HG02870 (cell line): ENCODE results near the gene IFNA5.

Experiments
- ATAC-seq: cut with Tn5 transposase; IDR thresholded peaks from one replicate; pipeline ENCODE4 v1.9.1; 2021; ENCODE audit warnings: mild to moderate bottlenecking, moderate library complexity; ENCODE audit not compliant: unreplicated experiment

IFNA5 gene

DNA sequence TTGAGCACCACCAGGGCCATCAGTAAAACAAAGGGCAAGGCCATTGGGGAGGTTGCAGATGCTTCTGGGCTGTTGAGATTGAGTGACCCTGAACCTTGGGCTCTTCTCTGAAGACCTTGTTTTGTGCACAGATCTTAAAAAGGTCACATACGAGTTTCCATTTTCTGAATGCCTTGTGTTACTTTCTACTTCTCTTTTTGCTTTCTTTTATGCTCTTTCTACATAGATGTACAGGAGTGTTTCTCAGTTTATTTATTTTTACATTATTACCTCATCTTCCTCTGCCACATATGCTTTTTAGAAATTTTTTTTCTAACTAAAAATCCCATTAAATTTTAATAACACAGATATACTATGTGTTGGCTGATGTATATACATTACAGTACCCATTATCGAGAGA, at the start of gene IFNA5:
Gene IFNA5, minus strand, starts transcription at position 101 of the 400 bp plus-strand sequence. Its CDS starts 57 bp downstream, at position 44.
- ATAC-seq: no peak

DNA sequence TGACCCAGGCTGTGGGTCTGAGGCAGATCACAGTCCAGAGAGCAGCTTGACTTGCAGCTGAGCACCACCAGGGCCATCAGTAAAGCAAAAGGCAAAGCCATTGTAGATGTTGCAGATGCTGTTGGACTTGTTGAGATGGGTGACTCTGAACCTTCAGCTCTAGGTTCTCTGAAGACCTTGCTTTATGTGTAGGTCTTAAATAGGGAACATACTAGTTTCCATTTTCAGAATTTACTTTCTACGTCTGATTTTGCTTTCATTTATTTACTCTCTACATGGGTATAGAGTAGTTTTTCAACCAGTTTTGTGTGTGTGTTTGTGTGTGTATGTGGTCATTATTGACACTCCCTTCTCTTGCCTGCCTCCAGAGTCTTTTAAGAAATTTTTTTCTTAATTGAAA, 45.7 kb upstream of the IFNA5 start, which contains the start of gene IFNA6:
Gene IFNA6, minus strand, starts transcription at position 101 of the 400 bp plus-strand sequence. Its CDS starts 0 bp downstream, at position 101.
- no peak for ATAC-seq

DNA sequence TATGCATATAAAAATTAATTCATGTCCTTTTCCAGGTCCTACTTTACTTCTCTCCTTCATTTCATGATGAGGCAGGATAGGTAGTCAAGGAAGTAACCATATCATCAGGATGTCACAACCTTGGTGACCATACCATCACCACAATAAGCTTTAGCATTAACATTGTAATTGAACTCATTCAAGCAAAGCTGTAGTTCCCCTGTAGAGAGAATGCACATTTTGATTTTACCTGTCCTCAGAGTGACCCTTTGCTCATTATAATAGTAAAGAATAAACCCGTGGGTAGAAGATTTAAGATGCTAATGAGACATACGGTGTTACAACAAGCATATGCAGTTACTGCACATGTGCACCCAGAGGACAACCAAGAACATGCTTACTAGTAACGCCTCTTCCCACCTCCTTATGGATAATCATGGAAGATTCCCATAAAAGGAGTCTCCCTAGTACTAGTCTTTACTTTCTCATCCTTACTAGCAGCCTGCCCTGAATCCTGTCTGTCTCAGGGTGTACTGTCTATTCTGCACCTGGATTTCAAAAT, 43.4 kb upstream of the IFNA5 start:
- no peak for ATAC-seq

DNA sequence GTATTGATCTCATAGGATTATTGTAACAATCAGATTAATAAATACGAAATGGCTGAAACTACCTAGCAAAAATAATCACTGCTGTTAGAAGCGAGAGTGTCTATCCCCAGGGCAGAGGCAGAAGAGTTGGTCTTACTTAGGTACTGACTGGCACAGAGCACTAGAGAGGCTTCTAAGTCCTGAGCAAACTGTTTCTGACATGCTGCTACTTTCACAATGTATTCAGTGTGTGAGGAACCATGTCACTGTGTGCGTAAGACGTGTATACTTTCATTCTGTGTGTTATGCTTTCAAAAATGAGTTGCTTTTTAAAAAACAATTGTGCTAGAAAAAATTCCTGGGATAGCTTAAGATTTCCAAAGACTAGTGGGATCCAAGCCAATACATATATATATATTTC, 35.6 kb upstream of the IFNA5 start:
- no peak for ATAC-seq

DNA sequence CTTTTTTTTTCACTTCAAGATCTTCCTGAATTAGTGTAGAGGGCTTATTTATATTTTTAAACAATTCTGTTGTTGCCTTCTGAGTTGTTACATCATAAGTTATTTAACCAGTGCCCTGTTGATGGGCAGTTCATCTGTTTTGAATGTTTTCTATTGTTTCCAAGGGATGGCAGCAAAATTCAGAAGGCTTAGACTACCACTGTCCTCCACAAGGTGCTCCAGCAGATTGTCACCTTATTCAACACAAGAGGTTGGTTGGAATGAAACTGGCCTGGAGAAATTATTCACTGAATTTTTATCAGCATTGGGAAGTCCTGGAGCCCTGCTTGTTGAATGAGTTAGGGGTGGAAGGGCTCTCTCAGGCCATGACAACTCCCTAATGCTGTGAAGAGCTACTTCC, 31.3 kb upstream of the IFNA5 start:
- no peak for ATAC-seq

DNA sequence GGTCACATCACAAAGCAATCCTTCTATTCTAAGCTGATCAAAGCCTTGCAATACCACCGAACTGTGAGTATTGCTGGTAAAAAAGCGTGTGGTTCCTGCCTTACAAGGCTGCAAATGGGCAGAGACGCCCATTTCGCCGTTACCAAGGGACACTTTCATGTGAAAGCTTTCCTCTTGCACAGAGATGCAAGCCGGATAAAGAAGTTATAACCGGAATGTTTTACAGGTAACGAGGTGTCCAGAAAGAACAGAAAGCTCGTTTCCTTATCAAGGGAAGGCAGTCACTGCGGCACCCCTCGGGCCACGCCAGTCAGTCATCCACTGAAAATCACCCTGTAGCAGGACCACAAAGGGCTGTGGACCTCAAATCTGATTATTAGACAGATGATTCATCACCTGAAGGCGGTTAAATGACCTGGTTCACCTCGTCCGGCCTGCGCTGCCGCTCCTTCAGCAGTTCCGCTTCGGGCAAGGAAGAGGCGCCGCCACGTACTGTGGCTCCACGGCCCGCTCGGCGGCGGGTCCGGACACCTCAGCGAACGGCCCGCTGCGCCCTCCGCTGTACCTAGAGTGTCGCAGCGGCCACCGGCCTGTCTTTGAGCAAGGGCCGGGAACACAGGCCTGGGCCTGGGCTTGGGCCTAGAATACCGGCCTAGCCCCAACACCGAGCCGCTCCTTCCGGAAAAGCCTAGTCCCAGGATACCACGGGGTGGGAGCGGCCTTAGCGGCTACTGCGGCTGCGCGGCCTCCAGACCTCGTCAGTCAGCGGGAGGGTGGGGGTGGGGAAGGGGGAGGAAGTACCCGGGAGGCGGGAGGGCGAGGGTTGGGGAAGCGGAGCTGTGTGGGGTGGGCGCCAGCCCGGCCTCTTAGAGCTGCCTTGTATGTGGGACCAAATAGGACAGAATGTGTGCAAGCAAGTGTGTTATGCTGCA, 29.9 kb upstream of the IFNA5 start, which contains the start of gene KLHL9:
Gene KLHL9, minus strand, starts transcription at position 704 of the 932 bp plus-strand sequence. Its CDS starts 545 bp downstream, at position 159.
- peak; percentile 93 for ATAC-seq

DNA sequence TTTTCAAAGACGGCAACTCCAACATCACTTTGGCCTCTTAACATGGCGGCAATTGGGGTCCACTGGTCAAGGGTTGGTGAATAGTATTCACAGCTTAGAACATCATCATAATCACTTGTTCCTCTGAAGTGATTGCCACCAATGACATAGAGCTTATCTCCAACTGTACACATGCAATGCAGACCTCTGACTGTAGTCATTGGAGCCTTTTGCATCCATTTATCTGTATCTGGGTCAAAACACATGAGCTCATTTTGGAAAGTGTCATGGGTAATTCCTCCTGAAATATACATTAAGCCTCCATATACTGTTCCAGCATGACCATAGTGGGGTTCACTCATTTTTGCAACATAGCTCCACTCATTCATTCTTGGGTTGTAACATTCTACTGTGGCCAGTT, 28.1 kb upstream of the IFNA5 start:
- no peak for ATAC-seq

DNA sequence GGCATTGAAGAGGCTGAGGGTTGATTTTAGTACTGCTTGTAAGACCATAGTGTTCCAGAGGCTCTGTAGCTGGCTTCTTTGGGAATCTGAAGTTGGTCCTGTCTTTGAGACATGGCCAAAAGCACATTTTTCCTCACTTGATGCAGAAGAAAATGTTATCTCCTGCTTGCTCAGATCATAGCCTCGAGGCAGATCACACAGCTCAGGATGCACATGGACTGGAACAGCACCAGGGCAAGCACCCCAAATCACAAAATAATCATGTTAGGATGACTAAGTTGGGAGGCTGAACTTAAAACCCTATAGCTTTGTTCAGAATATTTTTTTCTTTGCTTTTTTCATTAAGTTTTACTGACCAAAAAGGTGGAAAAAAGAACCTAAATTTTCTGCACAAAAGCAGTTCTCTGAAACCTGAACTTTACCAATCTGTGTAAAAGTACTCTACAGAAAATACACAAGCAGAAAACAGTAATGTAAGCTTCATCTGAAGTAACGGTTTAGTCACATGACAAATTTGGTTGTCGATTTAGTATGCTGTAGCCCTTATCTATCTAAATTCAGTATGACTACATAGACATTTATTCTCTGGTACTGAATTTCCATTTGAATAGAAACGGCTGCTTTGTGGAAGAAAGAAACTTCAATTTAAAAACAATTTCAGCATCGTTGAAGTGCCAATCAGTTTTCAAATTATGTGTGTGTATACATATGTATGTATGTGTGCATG, 26.7 kb upstream of the IFNA5 start:
- no peak for ATAC-seq

DNA sequence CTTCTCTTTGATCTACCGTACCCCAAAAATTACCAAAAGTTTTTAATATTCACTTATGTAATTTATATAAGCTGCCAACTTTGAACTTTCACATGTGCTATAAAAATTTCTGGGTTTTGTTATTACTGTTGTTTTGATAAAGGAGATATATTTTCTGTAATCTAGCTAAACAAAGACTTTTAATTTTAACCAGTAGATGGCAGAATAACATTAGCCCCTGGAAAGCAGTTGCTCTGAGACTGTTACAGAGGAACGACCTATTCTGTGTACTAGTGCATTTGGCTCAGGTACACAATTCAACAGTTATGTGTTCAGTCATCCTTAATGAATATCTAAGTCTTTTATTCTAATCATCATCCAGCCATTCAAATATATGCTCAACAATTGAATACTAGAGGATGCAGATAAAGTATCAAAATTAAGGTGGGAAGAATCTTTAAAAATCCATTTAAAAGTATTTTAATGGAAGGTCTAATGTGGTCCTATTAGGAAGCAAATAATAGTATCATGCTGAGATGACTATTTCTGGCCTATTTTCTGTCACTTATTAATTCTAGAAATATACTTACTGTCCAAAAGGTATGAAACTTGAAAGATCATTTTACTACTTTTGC, 21.5 kb upstream of the IFNA5 start:
- ATAC-seq: peak; percentile 79

DNA sequence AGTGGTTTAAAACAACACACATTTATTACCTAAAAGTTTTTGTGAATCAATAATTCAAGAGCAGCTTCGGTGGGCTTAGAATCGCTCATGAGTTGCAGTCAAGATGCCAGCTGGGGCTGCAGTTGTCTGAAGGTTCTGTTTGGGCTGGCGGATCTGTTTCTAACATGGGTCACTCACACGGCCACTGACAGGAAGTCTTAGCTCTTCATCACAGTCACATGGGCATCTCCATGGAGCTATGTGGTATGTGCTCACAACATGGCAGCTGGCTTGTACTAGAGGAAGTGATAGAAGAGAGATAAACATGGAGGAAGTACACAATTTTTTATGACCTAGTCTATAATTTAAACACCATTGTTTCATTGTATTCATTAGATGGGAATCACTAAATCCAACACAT, 18.9 kb upstream of the IFNA5 start:
- no peak for ATAC-seq

DNA sequence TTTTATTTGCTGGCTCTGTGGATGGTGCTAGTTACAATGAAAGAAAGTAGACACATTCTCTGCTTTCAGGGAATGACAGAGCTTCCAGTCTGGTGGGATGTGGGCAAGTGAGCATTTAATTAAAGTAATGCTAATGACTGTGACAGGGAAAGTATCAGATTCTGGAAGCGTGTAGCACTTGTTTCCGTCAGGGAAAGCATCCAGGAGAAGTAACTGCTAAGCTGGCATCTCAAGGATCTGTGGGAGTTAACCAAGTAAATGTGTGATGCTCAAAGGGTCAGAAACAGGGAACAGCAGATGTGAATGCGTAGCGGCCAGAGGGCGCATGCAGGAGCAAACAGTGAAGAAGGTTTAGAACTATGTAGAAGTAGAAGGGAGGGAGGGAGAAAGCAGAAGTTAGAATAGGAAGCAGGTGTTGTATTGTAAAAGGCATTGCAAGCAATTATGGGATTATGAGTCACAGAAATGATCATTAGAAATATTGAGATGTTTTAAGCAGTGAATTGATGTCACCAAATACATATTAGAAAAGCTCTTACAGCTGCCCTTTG, 17.9 kb upstream of the IFNA5 start:
- ATAC-seq: no peak

DNA sequence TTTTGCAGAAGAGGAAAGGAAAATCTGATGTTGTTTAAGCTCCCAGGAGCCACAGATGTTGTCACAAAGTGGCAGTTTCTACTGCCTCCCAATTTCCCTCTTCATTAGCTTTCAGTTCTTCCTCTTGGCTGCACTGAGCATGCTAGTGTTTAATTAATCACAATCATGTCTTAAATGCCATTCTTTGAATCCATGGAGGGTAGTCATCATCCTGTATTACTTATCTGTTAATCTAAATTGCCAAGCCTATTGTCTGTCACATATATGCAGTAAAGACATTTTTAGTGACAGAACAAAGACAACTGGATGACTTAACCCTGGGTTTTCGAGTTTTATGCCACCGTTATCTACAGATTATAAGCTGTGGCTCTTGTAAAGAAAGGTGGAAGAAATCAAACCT, 15.4 kb upstream of the IFNA5 start:
- ATAC-seq: no peak

DNA sequence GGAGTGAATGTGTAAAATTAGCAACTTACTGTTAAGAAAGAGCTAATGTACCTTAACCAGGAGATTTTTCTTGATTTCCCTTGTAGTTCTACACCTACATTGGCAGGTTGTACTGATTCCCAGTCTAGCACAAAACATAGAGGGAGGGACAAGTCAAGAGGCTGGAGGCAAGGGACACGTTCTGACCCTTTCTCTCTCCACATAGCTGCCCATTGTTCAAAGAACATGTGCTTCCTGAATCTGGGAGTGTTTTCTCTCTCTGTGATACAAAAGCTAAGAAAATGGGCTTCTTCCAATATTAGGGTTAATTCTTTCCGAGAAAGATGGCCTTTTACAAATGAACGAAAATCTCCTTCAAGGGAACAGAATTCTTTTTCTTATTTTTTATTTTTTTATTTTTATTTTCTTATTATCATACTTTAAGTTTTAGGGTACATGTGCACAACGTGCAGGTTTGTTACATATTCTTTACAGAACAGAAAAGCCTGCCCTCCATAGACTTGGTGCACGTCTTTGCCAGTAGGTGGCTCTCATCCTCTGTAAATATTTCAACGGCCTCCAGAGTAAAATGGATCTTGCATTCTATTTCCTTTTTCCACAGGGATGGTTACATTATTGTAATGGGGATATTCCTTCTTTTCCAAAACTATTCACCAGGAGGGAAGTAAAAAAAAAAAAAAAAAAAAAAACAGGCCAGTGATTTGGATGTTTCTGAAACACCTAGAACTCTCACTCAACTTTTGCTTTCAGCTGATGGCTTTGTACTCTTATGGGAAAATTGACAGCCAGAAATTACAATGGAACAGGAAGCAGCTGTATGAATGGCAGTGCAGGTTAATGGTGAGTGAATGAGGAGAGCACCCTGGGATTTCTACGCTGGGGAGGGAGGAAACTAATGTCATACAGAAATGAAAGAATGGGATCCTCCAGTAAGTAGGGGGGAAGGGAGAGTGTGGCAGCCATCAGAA, 13.1 kb upstream of the IFNA5 start:
- peak; percentile 77 for ATAC-seq

DNA sequence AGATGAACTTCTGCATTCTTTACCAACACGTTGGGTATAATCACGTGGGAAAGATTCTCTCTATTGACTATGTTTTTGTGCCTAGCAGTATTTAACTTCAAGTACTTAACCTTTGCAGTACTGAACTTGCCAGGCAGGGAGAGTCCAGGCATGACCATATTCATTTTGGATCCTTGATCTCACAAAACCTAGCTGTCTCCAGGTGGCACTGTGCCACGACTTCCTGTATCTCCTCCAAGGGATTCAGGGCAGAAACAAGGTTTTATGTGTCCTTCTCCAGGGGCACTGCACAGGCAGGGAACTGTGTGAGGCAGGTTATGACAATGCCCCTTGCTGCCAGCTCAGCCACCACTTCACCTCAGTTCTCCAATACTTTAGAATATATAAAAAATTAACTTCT, 11.7 kb upstream of the IFNA5 start:
- ATAC-seq: no peak

DNA sequence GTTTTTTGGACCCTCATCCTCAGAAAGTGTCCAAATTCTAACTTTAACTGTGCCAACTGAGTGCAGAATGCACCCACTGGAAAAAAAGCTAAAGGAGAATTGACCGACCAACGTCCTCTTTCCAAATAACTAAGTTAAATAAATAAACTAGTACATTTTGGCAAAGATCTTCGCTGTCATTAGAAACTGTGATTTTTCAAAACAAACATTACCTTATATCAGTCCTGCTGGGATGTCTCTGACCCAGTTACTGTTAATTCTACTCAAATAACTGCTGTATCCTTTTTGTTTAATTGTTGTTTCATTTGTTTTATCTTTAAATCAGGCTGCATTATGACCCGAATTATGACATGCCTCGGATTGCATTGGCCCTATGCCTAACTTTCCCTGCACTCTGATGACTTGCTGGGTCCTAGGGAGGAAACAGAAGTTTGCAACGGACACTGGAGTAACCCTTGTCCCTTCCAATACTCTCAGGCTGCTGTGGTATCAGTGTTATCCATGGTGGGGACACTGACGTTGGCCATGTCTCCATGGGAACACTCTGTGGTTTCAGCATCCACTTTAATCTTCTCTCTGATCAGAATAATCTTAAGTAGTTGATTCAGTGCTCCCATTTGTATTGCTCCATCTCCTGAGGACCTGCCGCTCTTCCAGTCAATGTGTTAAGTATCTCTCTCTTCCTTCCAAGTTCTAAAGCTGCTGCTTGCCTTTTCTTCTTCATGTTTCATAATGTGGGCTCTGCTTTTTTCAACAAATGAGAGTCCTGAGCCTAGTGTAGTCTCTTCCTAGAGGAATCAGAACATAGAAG, 11.1 kb upstream of the IFNA5 start:
- ATAC-seq: no peak

DNA sequence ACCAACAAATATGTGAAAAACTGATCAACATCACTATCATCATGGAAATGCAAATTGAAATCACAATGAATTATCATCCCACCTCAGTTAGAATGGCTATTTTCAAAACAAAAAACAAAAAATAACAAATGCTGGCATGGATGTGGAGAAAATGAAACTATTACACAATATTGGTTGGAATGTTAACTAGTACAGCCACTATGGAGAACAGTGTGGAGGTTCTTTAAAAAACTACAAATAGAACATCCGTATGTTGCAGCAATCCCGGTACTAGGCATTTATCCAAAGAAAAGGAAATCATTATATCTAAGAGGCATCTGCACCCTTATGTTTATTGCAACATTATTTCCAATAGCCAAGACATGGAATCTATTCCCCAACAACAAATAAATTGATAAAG, 9.0 kb upstream of the IFNA5 start:
- no peak for ATAC-seq

DNA sequence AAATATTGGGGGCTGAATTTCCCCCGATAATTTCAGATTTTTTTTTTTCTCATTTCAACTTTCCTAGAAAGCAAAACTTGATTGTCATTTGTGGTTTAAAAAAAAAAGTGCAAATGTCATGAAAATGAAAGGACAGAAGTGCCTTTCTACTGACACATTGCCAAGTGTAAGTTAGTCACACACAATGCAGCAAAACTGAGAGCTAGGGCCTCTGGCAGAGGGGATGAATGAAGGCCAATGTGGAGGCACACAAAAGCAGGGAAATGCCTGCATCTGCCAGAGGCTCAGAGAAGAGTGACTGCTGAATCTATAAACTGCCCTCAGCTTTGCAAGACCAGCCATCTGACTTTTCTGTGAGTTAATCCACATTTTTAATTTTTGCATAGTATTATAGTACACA, 6.8 kb upstream of the IFNA5 start:
- no peak for ATAC-seq

DNA sequence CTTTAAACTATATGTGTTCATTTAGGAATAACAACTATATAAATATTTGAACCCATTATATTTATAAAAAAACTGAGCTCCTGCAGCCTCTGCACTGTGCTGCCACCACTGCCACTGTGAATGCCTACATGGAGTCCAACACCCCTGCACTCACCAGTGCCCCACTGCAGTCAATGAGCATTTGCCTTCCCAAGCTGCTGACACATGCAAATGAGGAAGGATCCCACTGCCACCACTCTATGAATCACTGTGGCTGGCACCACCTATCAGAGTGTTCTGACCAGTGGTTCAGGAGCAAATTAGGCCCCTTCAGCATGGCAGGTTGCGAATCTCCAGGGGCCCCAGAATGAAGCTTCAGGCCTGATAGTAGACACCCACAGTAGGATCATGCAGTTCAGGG, 9.1 kb downstream of the IFNA5 start:
- no peak for ATAC-seq
